Mesenchymal stem cell (in vitro differentiated cells and primary cell): ENCODE data around the gene POLD2.

Experiments
- DNase-seq: peaks from one replicate; pipeline ENCODE4 v3.0.0-alpha.2; 2013
- H2AFZ ChIP-seq: one replicate; pipeline ENCODE4 v1.6.1; 2013; ENCODE audit warnings: low read depth, mild to moderate bottlenecking, control low read depth, inconsistent platforms, low read length, moderate library complexity
- H2AK5ac ChIP-seq: 2 replicates; pipeline ENCODE4 v1.6.1; 2013; ENCODE audit warnings: low read length, moderate library complexity, mild to moderate bottlenecking, inconsistent platforms; ENCODE audit not compliant: severe bottlenecking
- H2BK120ac ChIP-seq: one replicate; pipeline ENCODE4 v1.6.1; 2013; ENCODE audit warnings: low read depth, mild to moderate bottlenecking, inconsistent platforms, low read length, moderate library complexity
- H2BK12ac ChIP-seq, 2 experiments: one replicate each; pipeline ENCODE4 v1.6.1; 2013; ENCODE audit warnings: inconsistent platforms in 2 of 2, low read length in 2 of 2, mild to moderate bottlenecking in 2 of 2, moderate library complexity in 2 of 2, control low read depth in 1 of 2
- H2BK15ac ChIP-seq: one replicate; pipeline ENCODE4 v1.6.1; 2013; ENCODE audit warnings: mild to moderate bottlenecking, low read depth, inconsistent platforms; ENCODE audit not compliant: poor library complexity, severe bottlenecking
- H2BK5ac ChIP-seq: 2 replicates; pipeline ENCODE4 v1.6.1; 2013; ENCODE audit warnings: low read depth, mild to moderate bottlenecking, low read length, control low read depth, inconsistent platforms; ENCODE audit not compliant: poor library complexity, severe bottlenecking
- H3K14ac ChIP-seq, 2 experiments: one replicate each; pipeline ENCODE4 v1.6.1; 2013; ENCODE audit warnings: inconsistent platforms in 2 of 2, low read length in 2 of 2, control low read depth in 1 of 2, mild to moderate bottlenecking in 1 of 2, moderate library complexity in 1 of 2
- H3K18ac ChIP-seq, 2 experiments: one replicate each; pipeline ENCODE4 v1.6.1; 2013; ENCODE audit warnings: inconsistent platforms in 2 of 2, low read length in 2 of 2, control low read depth in 1 of 2, low read depth in 1 of 2, mild to moderate bottlenecking in 1 of 2
- H3K23ac ChIP-seq, 2 experiments: one replicate each; pipeline ENCODE4 v1.6.1; 2013; ENCODE audit warnings: inconsistent platforms in 2 of 2, low read length in 2 of 2, mild to moderate bottlenecking in 2 of 2, moderate library complexity in 2 of 2, control low read depth in 1 of 2
- H3K27ac ChIP-seq: 2 replicates; pipeline ENCODE4 v1.5.1; 2013; ENCODE audit warnings: mild to moderate bottlenecking, moderate library complexity, low read length, control low read depth, inconsistent platforms; ENCODE audit not compliant: poor library complexity, severe bottlenecking
- H3K27me3 ChIP-seq, 2 experiments: 2 replicates each; pipeline versions ENCODE4 v1.6.1 to v1.7.0; 2013; ENCODE audit warnings: low read length in 2 of 2, mild to moderate bottlenecking in 2 of 2, moderate library complexity in 2 of 2, control low read depth in 1 of 2, inconsistent platforms in 1 of 2; ENCODE audit not compliant: control insufficient read depth in 1 of 2, insufficient read depth in 1 of 2
- H3K36me3 ChIP-seq, 2 experiments: 2 replicates each; pipeline versions ENCODE4 v1.6.1 to v1.7.0; 2013; ENCODE audit warnings: low read length in 2 of 2, control low read depth in 1 of 2, inconsistent platforms in 1 of 2, low read depth in 1 of 2, mild to moderate bottlenecking in 1 of 2; ENCODE audit not compliant: insufficient read depth in 2 of 2, control insufficient read depth in 1 of 2
- H3K4ac ChIP-seq, 2 experiments: one replicate each; pipeline ENCODE4 v1.6.1; 2013; ENCODE audit warnings: inconsistent platforms in 2 of 2, low read length in 2 of 2, mild to moderate bottlenecking in 2 of 2, moderate library complexity in 2 of 2, control low read depth in 1 of 2, low read depth in 1 of 2
- H3K4me1 ChIP-seq: 2 replicates; pipeline ENCODE4 v1.6.1; 2013; ENCODE audit warnings: low read depth, low read length, control low read depth; ENCODE audit not compliant: control insufficient read depth, insufficient read depth
- H3K4me2 ChIP-seq: 2 replicates; pipeline ENCODE4 v1.6.1; 2013; ENCODE audit warnings: low read length, mild to moderate bottlenecking, inconsistent platforms; ENCODE audit not compliant: poor library complexity, severe bottlenecking
- H3K4me3 ChIP-seq, 2 experiments: 2 replicates each; pipeline versions ENCODE4 v1.5.1 to v1.7.0; 2013; ENCODE audit warnings: low read length in 2 of 2, mild to moderate bottlenecking in 2 of 2, control low read depth in 1 of 2, low read depth in 1 of 2; ENCODE audit not compliant: insufficient read depth in 1 of 2
- H3K79me1 ChIP-seq: replicated peaks from 2 replicates; pipeline ENCODE4 v1.6.1; 2013; ENCODE audit warnings: mild to moderate bottlenecking, control low read depth, low read length, inconsistent platforms; ENCODE audit not compliant: poor library complexity, severe bottlenecking
- H3K9ac ChIP-seq: 2 replicates; pipeline ENCODE4 v1.7.0; 2013; ENCODE audit warnings: mild to moderate bottlenecking, low read length, moderate library complexity
- H3K9me3 ChIP-seq: 2 replicates; pipeline ENCODE4 v1.7.0; 2013; ENCODE audit warnings: mild to moderate bottlenecking, low read length; ENCODE audit not compliant: control insufficient read depth
- H4K8ac ChIP-seq: one replicate; pipeline ENCODE4 v1.6.1; 2013; ENCODE audit warnings: inconsistent platforms, mild to moderate bottlenecking, low read length, moderate library complexity
- H4K91ac ChIP-seq: one replicate; pipeline ENCODE4 v1.6.1; 2013; ENCODE audit warnings: mild to moderate bottlenecking, low read length, inconsistent platforms
- WGBS: methylation state at CpG from one replicate; pipeline ENCODE4 v1.1.7; 2013; ENCODE audit warnings: mixed read lengths; 5-methylcytosine and 5-hydroxymethylcytosine counted together

Gene POLD2

GRCh38 chr7:44086627-44087026 is 36.7 kb downstream of the POLD2 start:
- Histone ChIP-seq H2BK120ac (no peak overlapping the region), H2AK5ac (peak overlapping the region; percentile 93), H3K27me3 (no peaks in the 10 kb centered on the region), H2BK15ac (no peak overlapping the region), H3K4me1 (peaks cover 30% of the 10 kb centered on the region), H3K9ac (peak overlapping the region; percentile 92), H3K4me2 (no peak overlapping the region), H2AFZ (no peak overlapping the region), H3K9me3 (no peaks in the 10 kb centered on the region), H2BK5ac (no peak overlapping the region), H4K91ac (no peak overlapping the region), H2BK12ac (no peak overlapping the region), H3K18ac (no peak overlapping the region), H3K79me1 (no peaks in the 10 kb centered on the region), H3K4ac (no peak overlapping the region), H3K23ac (no peak overlapping the region), H3K36me3 (no peaks in the 10 kb centered on the region), H4K8ac (no peak overlapping the region), H3K14ac (no peak overlapping the region), H3K27ac (peak overlapping the region; percentile 99), H3K4me3 (no peak overlapping the region)
- no peak for DNase-seq
- 92% methylated on average over 3 of the region's 3 CpGs for WGBS

GRCh38 chr7:44085546-44085945 is 37.8 kb downstream of the POLD2 start:
- no peak overlapping the region for H3K4me3 ChIP-seq
- no peak overlapping the region for H3K4ac ChIP-seq
- H4K8ac ChIP-seq: no peak overlapping the region
- no peak overlapping the region for H2AFZ ChIP-seq
- peak overlapping the region; percentile 10 for H2BK5ac ChIP-seq
- H3K4me1 ChIP-seq: peaks cover 35% of the 10 kb centered on the region
- no peak overlapping the region for H2BK12ac ChIP-seq
- H2AK5ac ChIP-seq: peak overlapping the region; percentile 98
- no peak overlapping the region for H3K14ac ChIP-seq
- no peak overlapping the region for H2BK15ac ChIP-seq
- no peak for DNase-seq
- peaks cover 6% of the 10 kb centered on the region in 2 experiments for H3K36me3 ChIP-seq
- peaks cover 6% of the 10 kb centered on the region for H3K79me1 ChIP-seq
- peak overlapping the region; percentile 89 for H3K27ac ChIP-seq
- WGBS: 85% methylated on average over 3 of the region's 3 CpGs
- H3K27me3 ChIP-seq: no peaks in the 10 kb centered on the region
- no peak overlapping the region for H2BK120ac ChIP-seq
- H3K9ac ChIP-seq: peak overlapping the region; percentile 21
- H3K18ac ChIP-seq: peak overlapping the region in 1 of 2 experiments; percentile 42
- no peak overlapping the region for H3K23ac ChIP-seq
- no peak overlapping the region for H3K4me2 ChIP-seq
- no peak overlapping the region for H4K91ac ChIP-seq
- no peaks in the 10 kb centered on the region for H3K9me3 ChIP-seq

GRCh38 chr7:44084701-44085100 is 38.6 kb downstream of the POLD2 start:
- H3K14ac ChIP-seq: no peak overlapping the region
- no peak overlapping the region for H2BK120ac ChIP-seq
- no peak overlapping the region for H2BK15ac ChIP-seq
- no peak overlapping the region for H3K4me2 ChIP-seq
- no peak overlapping the region for H3K23ac ChIP-seq
- no peak overlapping the region for H3K4ac ChIP-seq
- no peak overlapping the region for H2AK5ac ChIP-seq
- H3K79me1 ChIP-seq: peaks cover 13% of the 10 kb centered on the region
- WGBS: 56% methylated on average over 4 of the region's 4 CpGs
- H3K18ac ChIP-seq: no peak overlapping the region
- DNase-seq: no peak
- H4K91ac ChIP-seq: no peak overlapping the region
- H3K4me3 ChIP-seq: no peak overlapping the region
- H3K27ac ChIP-seq: peak overlapping the region; percentile 89
- peaks cover 44% of the 10 kb centered on the region for H3K4me1 ChIP-seq
- H3K9ac ChIP-seq: peak overlapping the region; percentile 36
- no peak overlapping the region for H2BK5ac ChIP-seq
- H2BK12ac ChIP-seq: no peak overlapping the region
- H3K9me3 ChIP-seq: no peaks in the 10 kb centered on the region
- peaks cover 14% of the 10 kb centered on the region in 2 experiments for H3K36me3 ChIP-seq
- H2AFZ ChIP-seq: no peak overlapping the region
- no peaks in the 10 kb centered on the region for H3K27me3 ChIP-seq
- H4K8ac ChIP-seq: no peak overlapping the region

- H2BK120ac ChIP-seq: no peak overlapping the region
- peak overlapping the region; percentile 89 for H3K9ac ChIP-seq
- H3K4me2 ChIP-seq: no peak overlapping the region
- peak overlapping the region; percentile 80 for H2AK5ac ChIP-seq
- no peak overlapping the region for H2BK12ac ChIP-seq
- H2BK5ac ChIP-seq: no peak overlapping the region
- WGBS: 100% methylated on average over 2 of the region's 3 CpGs
- no peak overlapping the region for H2BK15ac ChIP-seq
- no peaks in the 10 kb centered on the region for H3K27me3 ChIP-seq
- peak overlapping the region; percentile 14 for H4K91ac ChIP-seq
- peak overlapping the region in 1 of 2 experiments; percentile 79 for H3K4me3 ChIP-seq
- H3K4me1 ChIP-seq: peaks cover 49% of the 10 kb centered on the region
- H3K14ac ChIP-seq: no peak overlapping the region
- H3K9me3 ChIP-seq: no peaks in the 10 kb centered on the region
- peak overlapping the region; percentile 1 for H2AFZ ChIP-seq
- no peak overlapping the region for H4K8ac ChIP-seq
- no peak overlapping the region for H3K4ac ChIP-seq
- no peak for DNase-seq
- no peak overlapping the region for H3K18ac ChIP-seq
- no peak overlapping the region for H3K23ac ChIP-seq
- H3K27ac ChIP-seq: peak overlapping the region; percentile 89
- peaks cover 18% of the 10 kb centered on the region for H3K79me1 ChIP-seq
- H3K36me3 ChIP-seq: peaks cover 22 to 23% of the 10 kb centered on the region in 2 experiments
Observed at GRCh38 chr7:44083796-44084195, 39.6 kb downstream of the POLD2 start.
